GM21447 (cell line): ENCODE measurements around the gene KRTAP9-2.
"Not testable (repeated sequence)": the region's sequence is repeated elsewhere in the genome, so short reads cannot be mapped to it uniquely, and the experiment has no call there.

Source experiments
- ATAC-seq: cut with Tn5 transposase; IDR thresholded peaks from one replicate; pipeline ENCODE4 v1.9.1; 2021; ENCODE audit not compliant: unreplicated experiment

Gene KRTAP9-2, protein sequence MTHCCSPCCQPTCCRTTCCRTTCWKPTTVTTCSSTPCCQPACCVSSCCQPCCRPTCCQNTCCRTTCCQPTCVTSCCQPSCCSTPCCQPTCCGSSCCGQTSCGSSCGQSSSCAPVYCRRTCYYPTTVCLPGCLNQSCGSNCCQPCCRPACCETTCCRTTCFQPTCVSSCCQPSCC

DNA sequence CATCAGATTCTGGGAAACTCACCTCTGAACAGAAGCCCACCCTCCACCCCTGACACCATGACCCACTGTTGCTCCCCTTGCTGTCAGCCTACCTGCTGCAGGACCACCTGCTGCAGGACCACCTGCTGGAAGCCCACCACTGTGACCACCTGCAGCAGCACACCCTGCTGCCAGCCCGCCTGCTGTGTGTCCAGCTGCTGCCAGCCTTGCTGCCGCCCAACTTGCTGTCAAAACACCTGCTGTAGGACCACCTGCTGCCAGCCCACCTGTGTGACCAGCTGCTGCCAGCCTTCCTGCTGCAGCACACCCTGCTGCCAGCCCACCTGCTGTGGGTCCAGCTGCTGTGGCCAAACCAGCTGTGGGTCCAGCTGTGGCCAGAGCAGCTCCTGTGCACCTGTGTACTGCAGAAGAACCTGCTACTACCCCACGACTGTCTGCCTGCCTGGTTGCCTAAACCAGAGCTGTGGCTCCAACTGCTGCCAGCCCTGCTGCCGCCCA is at the start of gene KRTAP9-2:
TSS of gene KRTAP9-2 (plus strand) at position 51 of the 498 bp plus-strand sequence. CDS start at position 58, 7 bp downstream.
- not testable (repeated sequence) for ATAC-seq

DNA sequence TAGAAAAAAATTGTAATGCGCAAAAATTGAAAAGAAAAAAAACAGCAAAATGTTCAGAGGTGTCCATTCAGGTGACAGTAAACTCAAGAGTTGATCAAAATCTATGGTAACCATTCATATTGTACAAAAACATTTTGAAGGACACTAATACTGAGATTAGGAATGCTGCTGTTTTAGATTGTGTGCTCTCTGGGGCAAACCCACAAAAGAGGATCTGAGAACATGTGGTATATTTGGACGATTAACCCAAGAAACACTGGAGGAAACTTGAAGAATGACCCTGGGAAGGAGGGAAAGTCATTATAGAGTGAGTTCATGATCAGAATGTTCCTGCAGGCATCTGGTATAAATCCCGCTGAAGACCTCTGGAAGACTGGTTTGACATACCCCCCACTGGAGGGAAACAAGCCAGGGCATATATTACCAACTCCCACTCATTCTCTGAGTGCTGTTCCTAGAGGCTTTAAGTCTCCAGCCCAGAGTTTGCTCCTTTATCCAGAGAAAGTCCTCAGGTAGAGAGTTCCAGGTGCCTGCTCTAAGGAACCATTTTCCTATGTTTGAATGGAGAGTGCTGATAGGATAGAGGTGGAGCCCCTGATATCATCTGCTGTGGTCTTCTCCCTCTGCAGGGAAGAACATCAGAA is 49.6 kb upstream of the KRTAP9-2 start:
- no peak for ATAC-seq

DNA sequence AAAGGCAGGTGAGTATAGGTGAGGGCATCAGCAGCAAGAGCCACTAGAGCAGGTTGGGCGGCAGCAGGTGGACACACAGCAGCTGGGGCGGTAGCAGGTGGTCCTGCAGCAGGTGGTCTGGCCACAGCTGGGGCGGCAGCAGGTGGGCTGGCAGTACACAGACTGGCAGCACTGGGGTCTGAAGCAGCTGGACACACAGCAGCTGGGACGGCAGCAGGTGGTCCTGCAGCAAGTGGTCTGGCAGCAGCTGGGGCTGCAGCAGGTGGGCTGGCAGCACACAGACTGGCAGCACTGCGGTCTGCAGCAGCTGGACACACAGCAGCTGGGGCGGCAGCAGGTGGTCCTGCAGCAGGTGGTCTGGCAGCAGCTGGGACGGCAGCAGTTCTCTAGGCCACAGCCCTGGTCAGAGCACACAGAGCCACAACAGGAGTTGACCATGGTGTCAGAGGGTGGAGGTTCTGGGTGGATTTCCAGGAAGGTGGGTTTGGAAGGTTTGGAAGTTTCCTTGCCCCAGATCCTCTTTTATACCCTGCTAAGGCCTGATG is 48.6 kb upstream of the KRTAP9-2 start, which contains the start of gene KRTAP4-2:
TSS of gene KRTAP4-2 (minus strand) at position 495 of the 545 bp plus-strand sequence. CDS start at position 438, 57 bp downstream.
- ATAC-seq = no peak

DNA sequence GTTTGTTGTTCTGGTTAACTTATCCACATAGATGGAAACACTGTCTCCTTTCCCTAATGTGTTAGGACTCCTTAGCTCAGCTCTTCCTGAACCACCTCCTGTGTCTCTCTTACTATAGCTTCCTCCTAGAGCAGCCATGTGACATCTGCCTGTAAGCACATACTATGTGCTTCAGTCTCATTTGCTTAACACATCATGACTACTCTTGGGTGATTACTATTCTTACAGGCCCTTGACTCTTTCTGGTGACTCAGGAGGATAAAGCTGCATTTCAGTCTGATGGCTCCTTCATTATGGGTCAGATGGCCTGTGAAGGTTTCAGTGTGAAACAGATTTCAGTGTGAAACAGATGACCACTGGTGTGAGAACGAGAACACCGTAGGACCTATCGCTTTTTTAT is 48.1 kb upstream of the KRTAP9-2 start:
- no peak for ATAC-seq

DNA sequence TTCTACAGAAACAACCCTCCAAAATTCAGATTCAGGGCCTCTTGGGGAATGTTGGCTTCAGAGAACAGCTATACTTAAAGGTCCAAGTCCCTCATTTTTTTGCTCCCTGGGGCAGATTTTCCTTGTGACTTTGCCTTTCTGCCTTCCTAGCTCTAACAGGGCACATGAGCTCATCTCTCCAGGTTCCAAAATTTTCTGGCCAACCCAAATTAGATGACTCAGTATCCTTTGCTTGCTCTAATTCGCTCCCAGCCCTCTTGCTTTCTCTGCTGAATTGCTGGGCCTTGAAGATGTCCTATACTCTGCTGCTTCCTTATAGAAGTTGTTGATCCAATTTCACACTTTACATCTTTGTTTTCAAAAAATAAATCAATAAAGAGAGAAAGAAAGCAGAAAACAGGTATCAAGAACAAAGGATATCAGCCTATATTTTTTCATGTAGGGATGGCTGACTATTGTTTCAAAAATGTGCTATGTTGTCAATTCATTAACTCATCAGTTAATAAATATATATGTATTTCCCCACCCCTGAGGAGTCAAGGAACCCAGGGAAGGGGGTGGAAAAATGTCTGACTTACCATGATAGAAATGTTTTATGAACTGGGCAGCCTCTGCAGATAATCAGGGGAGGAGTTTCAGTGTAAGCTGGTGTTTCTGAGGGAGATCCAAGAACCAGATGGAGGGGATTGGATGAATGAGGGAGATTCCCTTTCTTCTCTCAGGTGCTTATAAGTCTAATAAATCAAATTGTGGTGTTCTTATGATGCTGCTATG is 47.4 kb upstream of the KRTAP9-2 start:
- no peak for ATAC-seq

DNA sequence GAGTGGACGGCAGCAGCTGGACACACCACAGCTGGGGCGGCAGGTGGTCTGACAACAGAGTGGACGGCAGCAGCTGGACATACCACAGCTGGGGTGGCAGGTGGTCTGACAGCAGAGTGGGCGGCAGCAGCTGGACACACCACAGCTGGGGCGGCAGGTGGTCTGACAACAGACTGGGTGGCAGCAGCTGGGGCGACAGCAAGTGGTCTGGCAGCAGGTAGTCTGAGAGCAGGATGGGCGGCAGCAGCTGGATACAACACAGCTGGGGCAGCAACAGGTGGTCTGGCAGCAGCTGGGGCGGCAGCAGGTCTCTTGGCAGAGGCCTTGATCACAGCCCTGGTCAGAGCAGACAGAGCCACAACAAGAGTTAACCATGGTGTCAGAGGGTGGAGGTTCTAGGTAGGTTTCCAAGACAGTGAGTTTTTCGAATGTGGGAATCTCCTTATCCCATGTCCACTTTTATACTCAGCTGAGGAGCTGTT is 41.9 kb upstream of the KRTAP9-2 start, which contains the start of gene KRTAP4-1:
TSS of gene KRTAP4-1 (minus strand) at position 432 of the 482 bp plus-strand sequence. CDS start at position 375, 57 bp downstream.
- no peak for ATAC-seq

DNA sequence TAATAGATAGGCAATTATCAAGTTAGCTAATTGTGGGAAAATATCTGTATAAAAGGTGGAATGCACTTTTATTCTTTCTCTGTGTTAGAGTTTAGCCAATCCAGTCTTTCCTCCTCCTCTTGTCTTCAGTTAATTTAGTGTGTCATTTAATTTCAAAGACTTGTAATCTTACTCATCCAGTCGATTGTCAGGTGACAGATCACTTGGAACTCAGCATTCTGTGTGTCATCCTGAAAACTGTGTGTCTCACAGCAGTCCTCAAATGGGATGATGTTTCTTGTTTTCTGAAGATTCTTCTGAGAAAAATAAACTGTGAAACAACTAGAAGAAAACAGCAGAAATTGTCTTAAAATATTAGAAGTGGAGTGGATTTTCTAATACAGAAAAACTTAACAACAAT is 41.4 kb upstream of the KRTAP9-2 start:
- no peak for ATAC-seq

DNA sequence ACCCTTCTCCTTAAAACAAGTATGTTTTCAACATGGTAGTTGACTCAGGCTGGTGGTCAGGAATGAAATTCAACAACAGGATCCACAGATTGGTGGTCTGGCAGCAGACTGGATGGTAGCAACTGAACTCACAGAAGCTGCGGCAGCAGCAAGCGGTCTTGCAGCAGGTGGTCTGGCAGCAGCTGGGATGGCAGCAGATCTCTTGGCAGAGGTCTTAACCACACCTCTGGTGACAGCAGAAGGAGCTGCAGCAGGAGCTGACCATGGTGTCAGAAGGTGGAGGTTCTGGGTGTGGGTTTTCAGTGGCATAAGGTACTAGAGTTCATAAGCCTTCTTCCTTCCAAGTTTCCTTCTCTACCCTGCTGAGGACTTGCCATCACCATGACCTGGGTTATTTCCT is 39.6 kb upstream of the KRTAP9-2 start:
- no peak for ATAC-seq

DNA sequence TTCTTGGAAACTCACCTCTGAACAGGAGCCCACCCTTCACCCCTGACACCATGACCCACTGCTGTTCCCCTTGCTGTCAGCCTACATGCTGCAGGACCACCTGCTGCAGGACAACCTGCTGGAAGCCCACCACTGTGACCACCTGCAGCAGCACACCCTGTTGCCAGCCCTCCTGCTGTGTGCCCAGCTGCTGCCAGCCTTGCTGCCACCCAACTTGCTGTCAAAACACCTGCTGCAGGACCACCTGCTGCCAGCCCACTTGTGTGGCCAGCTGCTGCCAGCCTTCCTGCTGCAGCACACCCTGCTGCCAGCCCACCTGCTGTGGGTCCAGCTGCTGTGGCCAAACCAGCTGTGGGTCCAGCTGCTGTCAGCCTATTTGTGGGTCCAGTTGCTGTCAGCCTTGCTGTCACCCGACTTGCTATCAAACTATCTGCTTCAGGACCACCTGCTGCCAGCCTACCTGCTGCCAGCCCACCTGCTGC is 36.6 kb upstream of the KRTAP9-2 start, which contains the start of gene KRTAP9-1:
TSS of gene KRTAP9-1 (plus strand) at position 51 of the 482 bp plus-strand sequence. CDS start at position 51, 0 bp downstream.
- not testable (repeated sequence) for ATAC-seq

DNA sequence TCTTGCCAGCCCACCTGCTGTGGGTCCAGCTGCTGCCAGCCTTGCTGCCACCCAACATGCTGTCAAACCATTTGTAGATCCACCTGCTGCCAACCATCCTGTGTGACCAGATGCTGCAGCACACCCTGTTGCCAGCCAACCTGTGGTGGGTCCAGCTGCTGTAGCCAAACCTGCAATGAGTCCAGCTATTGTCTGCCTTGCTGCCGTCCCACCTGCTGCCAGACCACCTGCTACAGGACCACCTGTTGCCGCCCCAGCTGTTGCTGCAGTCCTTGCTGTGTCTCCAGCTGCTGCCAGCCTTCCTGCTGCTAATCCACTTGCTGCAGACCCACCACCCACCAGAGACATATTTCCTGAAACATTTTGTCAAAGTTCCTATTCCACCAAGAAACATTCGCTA is 36.1 kb upstream of the KRTAP9-2 start:
- ATAC-seq = no peak

DNA sequence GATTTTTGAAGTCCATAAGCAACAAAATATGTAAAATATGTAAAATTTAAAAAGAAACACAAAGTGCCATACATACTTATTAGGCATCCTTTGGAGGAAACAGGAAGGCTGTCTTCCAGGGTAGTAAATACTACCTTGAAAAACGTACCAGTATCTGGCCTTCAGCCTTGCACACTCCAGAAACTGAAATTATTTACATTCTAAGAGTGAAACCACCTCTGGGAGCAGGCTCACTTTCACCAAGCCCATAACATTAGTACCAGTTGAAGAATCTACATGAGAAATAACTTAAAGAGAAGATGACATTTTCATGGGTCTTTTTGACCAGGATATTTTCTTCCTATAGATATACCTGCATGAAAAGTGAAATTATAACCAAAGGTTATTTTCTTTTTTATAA is 30.4 kb upstream of the KRTAP9-2 start:
- ATAC-seq = no peak

DNA sequence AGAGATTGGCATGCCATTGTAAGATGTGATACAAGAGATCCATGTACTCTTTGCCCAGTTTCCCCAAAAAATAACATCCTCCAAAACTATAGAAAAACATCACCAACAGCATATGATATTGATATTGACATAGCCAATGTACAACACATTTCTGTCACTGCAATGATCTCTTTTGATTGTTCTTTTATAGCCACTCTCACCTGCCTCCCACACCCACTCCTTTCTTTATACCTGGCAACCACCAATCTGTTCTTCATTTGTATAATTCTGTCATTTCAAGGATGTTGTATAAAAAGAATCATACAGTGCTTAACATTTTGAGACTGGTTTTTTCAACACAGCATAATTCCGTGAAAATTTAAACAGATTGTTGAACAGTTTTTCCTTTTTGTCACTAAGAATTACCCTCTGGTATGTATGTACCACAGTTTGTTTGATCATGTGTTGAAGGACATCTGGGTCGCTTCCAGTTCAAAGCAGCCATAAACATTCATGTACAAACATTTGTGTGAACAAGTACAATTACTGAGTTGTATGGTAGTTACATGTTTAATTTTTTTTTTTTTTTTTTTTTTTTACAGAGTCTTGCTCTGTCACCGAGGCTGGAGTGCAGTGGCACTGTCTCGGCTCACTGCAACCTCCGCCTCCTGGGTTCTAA is 26.9 kb upstream of the KRTAP9-2 start:
- no peak for ATAC-seq

DNA sequence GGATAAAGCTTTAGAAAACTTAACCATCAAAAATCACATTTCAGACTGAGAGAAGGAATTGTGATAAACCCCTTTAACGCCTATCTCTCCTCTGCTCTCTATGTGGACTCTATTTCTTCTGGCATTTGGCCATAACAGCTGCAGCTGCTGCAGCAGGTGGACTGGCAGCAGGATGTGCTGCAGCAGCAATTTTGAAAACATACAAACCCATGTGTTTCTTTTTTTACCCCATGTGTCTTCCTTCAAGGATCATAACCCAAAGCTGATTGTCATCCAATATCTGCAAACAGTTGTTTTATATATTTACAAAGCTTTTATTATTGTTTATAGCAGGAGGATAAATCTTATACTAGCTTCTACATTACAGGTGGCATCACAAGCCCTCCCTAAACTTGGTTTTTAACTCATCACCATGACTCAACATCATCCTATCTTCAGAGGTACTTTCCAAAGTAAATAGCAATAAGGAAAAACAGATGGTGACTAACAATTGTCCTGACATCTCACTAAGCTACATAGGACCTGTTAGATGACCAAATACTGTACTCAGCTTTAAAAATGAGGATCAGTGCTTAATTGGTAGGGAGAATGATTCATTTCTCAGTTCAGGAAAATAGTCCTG is 14.5 kb upstream of the KRTAP9-2 start:
- ATAC-seq = no peak

DNA sequence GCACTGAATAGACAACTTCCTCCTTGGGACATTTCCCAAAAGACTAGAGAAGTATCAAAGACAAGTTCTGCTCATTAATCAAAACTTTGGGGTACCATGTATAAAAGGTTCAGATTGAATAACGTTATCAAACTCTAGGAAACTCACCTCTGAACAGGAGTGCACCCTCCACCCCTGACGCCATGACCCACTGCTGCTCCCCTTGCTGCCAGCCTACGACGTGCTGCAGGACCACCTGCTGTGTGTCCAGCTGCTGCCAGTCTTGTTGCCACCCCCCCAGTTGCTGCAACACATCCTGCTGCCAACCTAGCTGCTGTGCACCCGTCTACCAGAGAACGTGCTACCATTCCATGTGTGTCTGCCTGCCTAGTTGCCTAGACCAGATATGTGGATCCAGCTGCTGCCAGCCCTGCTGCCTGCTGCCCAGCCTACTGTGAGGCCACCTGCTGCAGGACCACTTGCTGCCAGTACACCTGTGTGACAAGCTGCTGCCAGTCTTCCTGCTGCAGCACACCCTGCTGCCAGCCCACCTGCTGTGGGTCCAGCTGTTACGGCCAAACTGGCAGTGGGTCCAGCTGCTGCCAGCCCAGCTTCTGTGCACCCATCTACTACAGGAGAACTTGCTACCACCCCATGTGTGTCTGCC is 13.8 kb upstream of the KRTAP9-2 start:
- no peak for ATAC-seq

DNA sequence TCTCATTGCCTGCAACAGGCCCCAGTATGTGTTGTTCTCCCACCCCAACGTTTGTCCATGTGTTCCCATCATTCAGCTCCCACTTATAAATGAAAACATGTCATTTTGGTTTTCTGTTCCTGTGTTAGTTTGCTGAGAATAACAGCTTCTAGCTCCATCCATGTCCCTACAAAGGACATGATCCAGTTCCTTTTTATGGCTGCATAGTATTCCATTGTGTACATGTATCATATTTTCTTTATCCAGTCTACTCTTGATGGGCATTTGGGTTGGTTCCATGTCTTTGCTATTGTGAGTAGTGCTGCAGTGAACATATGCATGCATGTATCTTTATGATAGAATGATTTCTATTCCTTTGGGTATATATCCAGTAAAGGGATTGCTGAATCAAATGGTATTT is 10.8 kb upstream of the KRTAP9-2 start:
- ATAC-seq = no peak

DNA sequence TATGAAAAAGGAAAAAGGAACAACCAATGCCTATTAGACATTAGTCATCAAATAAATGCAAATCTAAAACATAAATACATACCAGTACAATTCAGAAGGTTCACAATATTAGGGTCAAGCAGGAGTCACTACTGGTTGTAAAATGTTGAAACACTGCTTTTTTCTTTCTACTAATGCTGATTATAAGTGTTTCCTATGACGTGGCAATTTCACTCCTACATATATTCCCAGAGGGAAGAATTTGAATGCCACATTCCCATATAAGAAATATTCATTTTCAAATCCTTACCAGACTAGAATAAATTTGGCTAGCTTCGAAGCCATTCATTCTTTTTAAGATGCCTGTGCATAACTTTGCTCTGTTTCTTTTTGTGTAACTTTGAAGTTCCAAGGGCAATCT is 2.6 kb upstream of the KRTAP9-2 start:
- no peak for ATAC-seq

DNA sequence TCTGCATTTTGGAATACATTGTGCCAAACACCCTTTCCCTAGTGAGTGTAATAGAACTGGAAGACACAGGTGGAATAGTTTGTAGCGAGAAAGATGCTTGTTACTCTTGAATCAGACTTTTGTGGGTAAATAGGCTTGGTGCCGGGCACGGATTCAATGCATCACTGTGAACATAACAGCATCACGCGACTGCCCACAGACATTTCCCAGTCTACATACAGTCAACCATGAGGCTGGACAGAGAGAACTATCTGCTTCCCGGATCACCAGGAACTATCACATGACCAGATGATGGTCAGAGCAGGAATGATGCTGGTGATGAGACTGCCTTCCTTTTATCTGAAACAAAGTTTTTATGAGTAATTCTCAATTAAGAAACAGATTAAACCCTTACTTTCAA is 397 bp upstream of the KRTAP9-2 start:
- ATAC-seq = no peak

DNA sequence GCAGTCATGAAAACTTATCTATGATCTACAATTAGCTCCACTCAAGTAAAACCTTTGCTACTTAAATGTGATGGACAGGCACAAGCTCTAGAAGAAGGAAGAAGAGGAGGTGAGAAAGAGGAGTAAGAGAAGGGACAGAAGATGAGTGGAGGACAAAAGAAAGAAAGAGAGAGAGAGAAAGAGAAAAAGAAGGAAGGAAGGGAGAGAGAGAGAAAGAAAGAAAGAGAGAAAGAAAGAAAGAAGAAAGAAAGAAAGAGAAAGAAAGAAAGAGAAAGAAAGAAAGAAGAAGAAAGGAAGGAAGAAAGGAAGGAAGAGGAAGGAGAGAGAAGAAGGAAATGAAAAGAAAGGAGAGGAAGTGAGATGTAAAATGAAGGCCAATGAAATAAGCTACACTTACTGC is 3.6 kb downstream of the KRTAP9-2 start:
- ATAC-seq = no peak

DNA sequence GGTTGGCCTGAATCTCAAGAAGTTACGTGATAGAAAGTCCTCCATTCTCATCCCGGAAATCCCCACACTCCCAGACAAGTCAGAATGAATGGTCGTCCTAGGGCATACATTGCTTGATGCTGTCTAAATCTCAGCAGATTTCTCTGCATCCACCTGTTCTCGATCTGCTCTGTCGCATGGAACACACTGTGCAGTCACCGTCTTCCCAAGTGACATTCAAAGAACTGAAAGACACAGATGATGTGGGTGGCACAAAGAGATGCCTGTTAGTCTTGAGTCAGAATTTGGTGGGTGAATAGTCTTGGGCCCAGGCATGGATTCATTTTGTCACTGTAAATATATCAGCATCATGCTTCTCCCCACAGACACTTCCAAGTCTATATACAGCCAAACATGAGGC is 5.3 kb downstream of the KRTAP9-2 start:
- ATAC-seq = no peak
